ENCODE measurements around the gene HSP90AA1.
A peak's percentile ranks its signal among the peaks of the same experiment; 100 is the strongest.
"Not testable (repeated sequence)": the region's sequence is repeated elsewhere in the genome, so short reads cannot be mapped to it uniquely, and the experiment has no call there.

The HSP90AA1 gene

DNA sequence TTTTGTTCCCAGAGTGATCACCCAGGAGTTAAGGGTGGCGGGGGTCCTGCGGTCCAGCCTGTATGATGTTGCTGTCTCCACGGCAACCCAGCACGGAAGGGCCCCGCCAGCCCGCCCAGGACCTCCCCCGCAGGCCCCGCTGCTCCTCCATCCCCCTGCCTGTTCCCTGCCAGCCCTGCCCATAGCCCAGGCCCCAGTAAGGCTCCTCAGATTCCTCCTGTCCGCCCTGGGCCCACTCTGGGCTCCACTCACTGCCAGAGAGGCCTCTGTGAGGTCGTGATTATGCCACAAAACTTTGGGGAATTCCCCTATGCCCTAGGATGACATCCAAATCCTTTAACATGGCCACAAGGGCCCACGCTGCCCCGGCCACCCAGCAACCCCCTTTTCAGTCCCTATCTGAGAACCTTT is 20.8 kb downstream of the HSP90AA1 start:
- no peak for DNase-seq (ENCODE audit: low spot score)

DNA sequence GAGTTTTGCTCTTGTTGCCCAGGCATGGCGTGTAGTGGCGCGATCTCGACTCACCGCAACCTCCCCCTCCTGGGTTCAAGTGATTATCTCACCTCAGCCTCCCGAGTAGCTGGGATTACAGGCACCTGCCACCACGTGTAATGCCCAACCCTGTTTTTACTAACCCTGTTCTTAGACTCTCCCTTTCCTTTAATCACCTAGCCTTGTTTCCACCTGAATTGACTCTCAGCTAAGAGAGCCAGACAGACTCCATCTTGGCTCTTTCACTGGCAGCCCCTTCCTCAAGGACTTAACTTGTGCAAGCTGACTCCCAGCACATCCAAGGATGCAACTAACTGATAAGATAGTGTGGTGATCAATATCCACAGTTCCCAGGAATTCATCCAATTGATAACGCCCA is 22.3 kb downstream of the HSP90AA1 start:
- not testable (repeated sequence) for DNase-seq (ENCODE audit: low spot score)

GRCh38 chr14:102063808-102064429 is 22.9 kb downstream of the HSP90AA1 start:
- no peak for DNase-seq (ENCODE audit: low spot score)

DNA sequence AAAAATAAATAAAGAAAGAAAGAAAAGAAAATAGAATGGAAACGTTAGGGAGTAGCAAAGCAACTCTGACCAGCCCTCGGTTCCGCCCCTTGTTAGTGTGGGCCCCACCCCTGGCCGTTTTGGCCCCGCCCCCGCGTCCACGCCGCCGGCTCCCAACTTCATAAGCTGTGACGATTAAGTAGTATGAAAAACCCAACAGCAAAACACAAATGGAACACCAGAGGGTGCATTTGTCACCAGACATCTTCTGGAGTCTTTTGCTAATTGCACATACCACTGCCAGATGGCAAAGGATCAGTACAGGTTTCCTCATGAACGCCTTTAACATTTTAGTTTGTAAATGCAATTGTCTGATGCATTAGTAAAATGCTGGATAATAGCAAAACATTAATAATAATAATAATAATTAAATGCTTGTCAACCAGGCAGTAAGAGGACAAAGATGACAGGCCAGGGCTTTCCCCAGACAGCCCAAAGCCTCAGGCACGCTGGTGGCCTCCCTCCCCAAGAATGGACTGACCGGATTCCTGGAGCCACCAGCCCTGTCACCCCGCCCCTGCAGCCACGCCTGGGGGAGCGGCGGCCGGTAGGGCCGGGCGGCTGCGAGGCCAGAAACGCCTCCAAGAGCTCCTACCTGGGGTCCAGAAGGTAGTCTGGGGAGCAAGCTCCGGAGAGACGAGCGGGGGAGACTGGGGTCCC is 23.6 kb downstream of the HSP90AA1 start:
- peak; percentile 77 for DNase-seq (ENCODE audit: low spot score)

- DNase-seq (ENCODE audit: low spot score), result no peak
Observed at GRCh38 chr14:102058961-102059360, 27.9 kb downstream of the HSP90AA1 start.

DNA sequence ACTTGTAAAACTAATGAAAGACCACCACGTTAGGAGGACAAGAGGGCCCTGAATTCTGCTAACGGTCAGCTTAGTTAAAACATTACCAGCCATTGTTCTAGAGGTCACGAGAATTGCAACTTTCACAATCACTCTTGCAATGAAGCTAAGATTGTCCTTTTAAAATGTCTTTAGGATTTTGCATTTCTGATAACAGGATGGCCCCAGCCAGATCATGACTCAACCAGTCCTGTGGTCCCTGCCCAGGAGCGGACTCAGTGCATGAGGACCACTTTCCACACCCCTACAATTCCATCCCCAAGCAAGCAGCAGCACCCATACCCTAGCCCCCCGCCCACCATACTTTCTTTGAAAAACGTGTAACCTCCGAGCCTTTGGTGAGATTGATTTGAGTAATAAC is 28.7 kb downstream of the HSP90AA1 start:
- DNase-seq (ENCODE audit: low spot score), result no peak

DNA sequence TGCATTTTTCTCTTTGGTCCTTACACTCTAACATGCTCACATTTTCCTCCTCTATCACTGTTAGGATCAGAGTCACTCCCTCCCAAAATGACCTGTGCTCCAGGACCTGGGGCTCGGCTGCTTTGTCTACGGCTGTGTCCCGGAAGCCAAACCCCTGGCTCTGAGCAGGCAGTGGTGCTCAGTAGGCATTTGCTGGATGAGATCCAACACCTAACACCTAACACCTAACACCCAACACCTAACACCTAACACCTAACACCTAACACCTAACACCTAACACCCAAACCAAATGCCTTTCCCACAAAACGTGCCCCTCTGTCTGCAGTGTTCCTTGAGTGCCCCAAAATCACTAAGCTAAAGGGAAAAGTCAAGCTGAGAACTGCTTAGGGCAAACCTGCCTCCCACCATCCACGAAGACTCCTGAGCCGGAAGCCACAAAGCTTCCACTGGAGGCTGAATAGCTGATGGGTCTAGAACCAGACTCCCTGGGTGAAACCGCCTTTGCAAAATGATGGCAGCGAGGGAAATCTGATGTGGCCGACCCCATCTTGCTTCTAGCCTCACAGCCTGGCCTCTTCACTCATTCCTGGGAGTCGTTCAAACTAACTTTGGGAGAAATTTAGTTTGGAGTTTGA is 29.2 kb downstream of the HSP90AA1 start:
- no peak for DNase-seq (ENCODE audit: low spot score)

GRCh38 chr14:102056694-102057442 is 30.0 kb downstream of the HSP90AA1 start:
- no peak for DNase-seq (ENCODE audit: low spot score)

GRCh38 chr14:102055181-102055901 is 31.5 kb downstream of the HSP90AA1 start:
- no peak for DNase-seq (ENCODE audit: low spot score)

- DNase-seq (ENCODE audit: low spot score), result no peak
Observed at GRCh38 chr14:102052522-102052921, 34.3 kb downstream of the HSP90AA1 start.

DNA sequence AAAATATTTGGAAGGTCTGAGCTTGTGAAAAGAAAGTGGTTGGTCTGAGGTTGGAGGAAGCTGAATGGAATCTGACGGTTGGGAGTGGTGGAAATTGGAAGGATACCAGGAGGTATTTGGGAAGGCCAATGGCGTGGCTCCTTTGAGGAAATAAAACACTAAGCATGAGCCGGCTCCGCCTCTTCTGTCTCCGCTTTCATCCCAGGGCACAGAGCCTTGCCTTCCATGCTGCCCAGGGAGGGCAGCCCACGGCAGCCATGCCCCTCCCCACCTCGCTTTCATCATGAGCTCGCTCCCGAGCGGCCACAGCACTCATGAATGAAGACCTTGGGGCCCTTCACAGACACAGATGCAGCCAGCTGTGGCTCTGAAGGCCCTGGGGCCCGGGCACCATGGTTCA is 36.2 kb downstream of the HSP90AA1 start:
- no peak for DNase-seq (ENCODE audit: low spot score)

DNA sequence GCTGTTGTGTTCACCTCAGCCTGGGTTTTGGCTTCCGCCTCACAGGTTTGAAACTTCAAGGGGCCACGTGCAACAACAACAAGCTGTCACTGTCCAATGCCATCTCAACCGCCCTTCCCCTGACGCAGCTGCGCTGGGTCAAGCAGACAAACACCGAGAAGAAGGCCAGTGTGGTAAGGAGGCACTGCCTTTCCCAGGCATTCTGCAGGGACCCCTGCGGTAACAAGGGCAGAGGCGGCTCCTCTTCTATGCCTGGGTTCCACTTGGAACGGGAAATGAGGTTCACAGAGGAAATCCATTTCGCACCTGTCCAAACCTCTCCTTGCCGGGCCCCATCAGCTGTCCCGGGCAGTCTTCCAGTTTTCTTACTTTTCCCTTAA is 36.8 kb downstream of the HSP90AA1 start:
- no peak for DNase-seq (ENCODE audit: low spot score)

DNA sequence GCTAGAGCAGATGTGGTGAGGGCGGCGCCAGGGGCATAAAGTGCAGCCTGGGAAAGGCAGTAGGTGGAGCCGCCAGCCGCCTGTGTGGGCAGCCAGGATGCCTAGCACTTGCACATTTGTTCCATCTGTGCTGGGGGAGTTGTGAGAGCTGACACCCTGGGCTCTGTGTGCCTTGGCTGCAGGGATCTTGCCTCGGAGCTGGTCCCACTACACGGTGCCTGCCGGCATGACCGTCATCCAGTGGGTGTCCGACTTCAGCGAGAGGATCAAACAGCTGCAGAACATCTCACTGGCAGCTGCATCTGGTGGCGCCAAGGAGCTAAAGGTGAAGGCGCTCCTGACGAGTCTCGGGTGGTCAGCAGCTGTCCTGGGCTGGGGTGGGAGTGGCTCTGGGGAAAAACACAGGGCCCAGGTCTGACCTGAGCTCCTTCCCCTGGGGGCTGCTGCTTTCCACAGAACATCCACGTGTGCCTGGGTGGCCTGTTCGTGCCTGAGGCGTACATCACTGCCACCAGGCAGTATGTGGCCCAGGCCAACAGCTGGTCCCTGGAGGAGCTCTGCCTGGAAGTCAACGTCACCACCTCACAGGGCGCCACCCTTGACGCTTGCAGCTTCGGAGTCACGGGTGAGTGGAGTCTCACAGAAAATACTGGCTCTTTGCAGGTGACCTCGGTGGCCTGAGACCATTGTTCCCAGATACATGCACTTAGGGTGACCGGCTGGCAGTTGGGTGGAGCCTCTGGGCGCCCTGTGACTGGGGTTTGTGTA is 37.4 kb downstream of the HSP90AA1 start:
- no peak for DNase-seq (ENCODE audit: low spot score)

GRCh38 chr14:102047808-102048540 is 38.9 kb downstream of the HSP90AA1 start:
- no peak for DNase-seq (ENCODE audit: low spot score)

GRCh38 chr14:102046337-102047278 is 40.2 kb downstream of the HSP90AA1 start:
- peak; percentile 96 for DNase-seq (ENCODE audit: low spot score)

GRCh38 chr14:102044566-102044965 is 42.3 kb downstream of the HSP90AA1 start:
- DNase-seq (ENCODE audit: low spot score), result no peak

GRCh38 chr14:102043251-102044025 is 43.4 kb downstream of the HSP90AA1 start:
- DNase-seq (ENCODE audit: low spot score), result no peak

GRCh38 chr14:102042699-102043098 is 44.1 kb downstream of the HSP90AA1 start:
- no peak for DNase-seq (ENCODE audit: low spot score)

- DNase-seq (ENCODE audit: low spot score), result no peak
Observed at GRCh38 chr14:102040153-102040552, 46.7 kb downstream of the HSP90AA1 start.
